Measurements from ENCODE around the gene CHST9. TPM values are rescaled to one million over a fixed set of nuclear protein-coding genes. Genes with fewer than 3 reads are reported as not detected.

CHST9 gene
- total RNA-seq, 1 donor from 2014 or later = 5.6 TPM

- no peaks in the 10 kb centered on the region for H3K9me3 ChIP-seq
- H3K36me3 ChIP-seq = no peaks in the 10 kb centered on the region
- ATAC-seq (no peak), DNase-seq (no peak)
- no peak overlapping the region for H3K27ac ChIP-seq
- no peaks in the 10 kb centered on the region for H3K4me1 ChIP-seq
- TF ChIP-seq CTCF (IDR thresholded peaks at IDR 0.05) = no peak
- no peak overlapping the region for H3K4me3 ChIP-seq
- intact Hi-C loops (cut with DNase I) = no loop called here
- H3K27me3 ChIP-seq (ENCODE audit: low read depth) = no peaks in the 10 kb centered on the region
Observed at GRCh38 chr18:27042177-27042576, 142.9 kb downstream of the CHST9 start.

- no peak overlapping the region for H3K27ac ChIP-seq
- H3K36me3 ChIP-seq = no peaks in the 10 kb centered on the region
- H3K4me3 ChIP-seq = no peak overlapping the region
- ATAC-seq (no peak), DNase-seq (no peak)
- H3K4me1 ChIP-seq = no peaks in the 10 kb centered on the region
- H3K9me3 ChIP-seq = no peaks in the 10 kb centered on the region
- H3K27me3 ChIP-seq (ENCODE audit: low read depth) = no peaks in the 10 kb centered on the region
- TF ChIP-seq CTCF (IDR thresholded peaks at IDR 0.05) = no peak
- intact Hi-C loops (cut with DNase I) = no loop called here
Observed at GRCh38 chr18:27040796-27041195, 144.3 kb downstream of the CHST9 start.

GRCh38 chr18:27033722-27034121, 151.4 kb downstream of the CHST9 start:
- DNase-seq (no peak), ATAC-seq (no peak)
- Histone ChIP-seq H3K27ac (no peak overlapping the region), H3K27me3 (ENCODE audit: low read depth) (no peaks in the 10 kb centered on the region), H3K4me3 (no peak overlapping the region), H3K36me3 (no peaks in the 10 kb centered on the region), H3K9me3 (no peaks in the 10 kb centered on the region), H3K4me1 (no peaks in the 10 kb centered on the region)
- no peak for TF ChIP-seq CTCF (IDR thresholded peaks at IDR 0.05)
- intact Hi-C loops (cut with DNase I) = no loop called here

- TF ChIP-seq CTCF (IDR thresholded peaks at IDR 0.05) = no peak
- no peak for ATAC-seq
- intact Hi-C loops (cut with DNase I) = no loop called here
Observed at GRCh38 chr18:27030421-27030820, 154.7 kb downstream of the CHST9 start.

GRCh38 chr18:27022477-27022876, 162.6 kb downstream of the CHST9 start:
- Histone ChIP-seq H3K4me3 (no peak overlapping the region), H3K36me3 (no peaks in the 10 kb centered on the region), H3K4me1 (no peaks in the 10 kb centered on the region), H3K27me3 (ENCODE audit: low read depth) (no peaks in the 10 kb centered on the region), H3K9me3 (no peaks in the 10 kb centered on the region), H3K27ac (no peak overlapping the region)
- intact Hi-C loops (cut with DNase I) = no loop called here
- no peak for DNase-seq
- no peak for TF ChIP-seq CTCF (IDR thresholded peaks at IDR 0.05)
- no peak for ATAC-seq

More at GRCh38 chr18:27030421-27030820, 154.7 kb downstream of the CHST9 start:
- Histone ChIP-seq H3K36me3 (no peaks in the 10 kb centered on the region), H3K9me3 (no peaks in the 10 kb centered on the region), H3K27me3 (ENCODE audit: low read depth) (no peaks in the 10 kb centered on the region), H3K4me3 (no peak overlapping the region), H3K4me1 (no peaks in the 10 kb centered on the region), H3K27ac (no peak overlapping the region)
- no peak for DNase-seq
